Nephron progenitor cell (in vitro differentiated cells): ENCODE measurements around the gene DNAI4.

Experiments
- DNase-seq: peaks from one replicate; pipeline ENCODE4 v3.0.0; 2021
- H3K27ac Mint-ChIP-seq: 2 replicates; pipeline ENCODE4 v1.8.0; 2021; ENCODE audit warnings: mild to moderate bottlenecking, moderate library complexity, mixed read lengths
- H3K27me3 Mint-ChIP-seq: 2 replicates; pipeline ENCODE4 v1.8.0; 2021; ENCODE audit warnings: mild to moderate bottlenecking, low read depth, mixed read lengths; ENCODE audit not compliant: poor library complexity
- H3K36me3 Mint-ChIP-seq: 2 replicates; pipeline ENCODE4 v1.8.0; 2021; ENCODE audit warnings: low read depth, mixed read lengths
- H3K4me1 Mint-ChIP-seq: 2 replicates; pipeline ENCODE4 v1.8.0; 2021; ENCODE audit warnings: mixed read lengths
- H3K4me3 Mint-ChIP-seq: 2 replicates; pipeline ENCODE4 v1.8.0; 2021; ENCODE audit warnings: mild to moderate bottlenecking, moderate library complexity, mixed read lengths
- H3K9me3 Mint-ChIP-seq: 2 replicates; pipeline ENCODE4 v1.8.0; 2021; ENCODE audit warnings: mild to moderate bottlenecking, moderate library complexity, mixed read lengths
- TF ChIP-seq, protein P1 (sequence below): fragments of 200-600 bp; sonication (generic); IDR thresholded peaks from 2 replicates; pipeline ENCODE4 v1.5.0; 2021; ENCODE audit warnings: antibody characterized with exemption

The DNAI4 gene

DNA sequence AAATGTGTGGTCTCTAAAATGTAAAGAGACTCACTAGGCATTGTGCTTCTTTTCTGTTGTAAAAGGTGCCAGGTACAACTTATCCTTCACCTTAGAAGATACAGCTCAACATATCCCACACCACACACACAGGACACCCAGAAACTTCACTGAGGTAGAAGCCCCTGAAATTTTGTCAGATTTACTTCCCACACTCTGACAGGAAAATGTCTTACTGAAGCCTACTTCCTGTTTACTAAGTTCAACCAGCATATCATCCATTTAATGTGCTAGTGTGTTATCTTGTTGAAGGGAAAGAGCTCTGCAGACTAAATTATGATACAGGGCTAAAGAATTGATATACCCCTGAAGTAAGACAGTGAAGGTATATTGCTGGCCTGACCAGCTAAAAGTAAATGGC is 83.7 kb downstream of the DNAI4 start:
- H3K27me3 Mint-ChIP-seq, result peaks cover 1% of the 10 kb centered on the region
- no peak overlapping the region for H3K4me3 Mint-ChIP-seq
- no peak overlapping the region for H3K27ac Mint-ChIP-seq
- no peak for DNase-seq
- TF ChIP-seq, protein P1, sequence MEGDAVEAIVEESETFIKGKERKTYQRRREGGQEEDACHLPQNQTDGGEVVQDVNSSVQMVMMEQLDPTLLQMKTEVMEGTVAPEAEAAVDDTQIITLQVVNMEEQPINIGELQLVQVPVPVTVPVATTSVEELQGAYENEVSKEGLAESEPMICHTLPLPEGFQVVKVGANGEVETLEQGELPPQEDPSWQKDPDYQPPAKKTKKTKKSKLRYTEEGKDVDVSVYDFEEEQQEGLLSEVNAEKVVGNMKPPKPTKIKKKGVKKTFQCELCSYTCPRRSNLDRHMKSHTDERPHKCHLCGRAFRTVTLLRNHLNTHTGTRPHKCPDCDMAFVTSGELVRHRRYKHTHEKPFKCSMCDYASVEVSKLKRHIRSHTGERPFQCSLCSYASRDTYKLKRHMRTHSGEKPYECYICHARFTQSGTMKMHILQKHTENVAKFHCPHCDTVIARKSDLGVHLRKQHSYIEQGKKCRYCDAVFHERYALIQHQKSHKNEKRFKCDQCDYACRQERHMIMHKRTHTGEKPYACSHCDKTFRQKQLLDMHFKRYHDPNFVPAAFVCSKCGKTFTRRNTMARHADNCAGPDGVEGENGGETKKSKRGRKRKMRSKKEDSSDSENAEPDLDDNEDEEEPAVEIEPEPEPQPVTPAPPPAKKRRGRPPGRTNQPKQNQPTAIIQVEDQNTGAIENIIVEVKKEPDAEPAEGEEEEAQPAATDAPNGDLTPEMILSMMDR, result no peak
- H3K9me3 Mint-ChIP-seq, result no peaks in the 10 kb centered on the region
- no peaks in the 10 kb centered on the region for H3K36me3 Mint-ChIP-seq
- no peaks in the 10 kb centered on the region for H3K4me1 Mint-ChIP-seq

GRCh38 chr1:66834926-66835325 is 89.7 kb downstream of the DNAI4 start:
- Mint-ChIP-seq H3K27me3 (peaks cover 11% of the 10 kb centered on the region), H3K4me3 (no peak overlapping the region), H3K27ac (no peak overlapping the region), H3K36me3 (no peaks in the 10 kb centered on the region), H3K9me3 (no peaks in the 10 kb centered on the region), H3K4me1 (no peaks in the 10 kb centered on the region)
- TF ChIP-seq, protein P1, result no peak
- DNase-seq, result no peak

GRCh38 chr1:66833112-66833511 is 91.5 kb downstream of the DNAI4 start:
- Mint-ChIP-seq H3K27ac (no peak overlapping the region), H3K9me3 (no peaks in the 10 kb centered on the region), H3K36me3 (no peaks in the 10 kb centered on the region), H3K4me1 (no peaks in the 10 kb centered on the region), H3K4me3 (no peak overlapping the region), H3K27me3 (peaks cover 11% of the 10 kb centered on the region)
- DNase-seq, result no peak
- TF ChIP-seq, protein P1, result no peak

DNA sequence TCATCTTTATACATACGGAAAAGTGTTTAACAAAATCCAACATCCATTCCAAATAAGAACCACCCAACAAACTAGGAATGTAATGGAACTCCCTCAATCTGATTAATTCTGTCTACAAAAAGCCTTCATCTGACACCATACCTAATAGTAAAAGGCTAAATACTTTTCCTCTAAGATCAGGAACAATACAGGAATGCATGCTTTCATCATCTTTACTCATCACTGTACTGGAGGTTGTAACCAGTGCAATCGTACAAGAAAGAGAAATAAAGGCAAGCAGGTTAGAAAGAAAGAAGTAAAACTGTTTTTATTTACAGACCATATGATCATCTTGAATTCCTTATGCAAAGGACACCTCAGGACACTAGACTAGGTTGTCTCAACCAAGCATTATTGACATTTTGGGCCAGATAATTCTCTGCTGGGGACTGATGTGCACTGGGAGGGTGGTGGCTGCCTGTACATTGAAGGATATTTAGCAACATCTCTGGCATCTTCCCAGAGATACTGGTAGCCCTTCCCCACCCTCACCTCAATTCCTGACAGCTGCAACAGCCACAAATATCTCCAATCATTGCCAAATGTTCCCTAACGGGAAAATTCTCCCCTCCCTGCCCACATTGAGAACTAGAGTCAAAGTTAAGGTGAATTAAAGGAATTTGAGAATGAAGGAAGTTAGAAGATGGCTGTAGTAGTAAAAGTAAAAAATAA is 93.0 kb downstream of the DNAI4 start:
- H3K36me3 Mint-ChIP-seq, result no peaks in the 10 kb centered on the region
- DNase-seq, result no peak
- TF ChIP-seq, protein P1, result no peak
- no peak overlapping the region for H3K4me3 Mint-ChIP-seq
- no peak overlapping the region for H3K27ac Mint-ChIP-seq
- no peaks in the 10 kb centered on the region for H3K4me1 Mint-ChIP-seq
- H3K9me3 Mint-ChIP-seq, result no peaks in the 10 kb centered on the region
- H3K27me3 Mint-ChIP-seq, result peaks cover 11% of the 10 kb centered on the region

DNA sequence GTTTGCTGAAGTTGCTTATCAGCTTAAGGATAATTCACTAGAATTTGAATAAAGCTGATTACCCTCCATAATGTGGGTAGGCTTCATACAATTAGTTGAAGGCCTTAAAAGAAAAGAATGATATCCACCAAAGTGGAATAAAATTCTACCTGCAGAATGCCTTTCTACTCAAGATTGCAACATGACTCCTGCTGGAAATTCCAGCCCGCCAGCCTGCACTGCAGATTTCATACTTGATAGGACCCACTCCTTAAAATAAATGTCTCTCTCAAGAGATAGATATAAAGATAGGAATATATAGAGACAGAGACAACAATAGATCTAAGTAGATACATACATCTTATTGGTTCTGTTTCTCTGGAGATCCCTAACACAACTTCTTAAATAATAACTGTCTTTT is 99.9 kb downstream of the DNAI4 start:
- no peaks in the 10 kb centered on the region for H3K27me3 Mint-ChIP-seq
- H3K4me3 Mint-ChIP-seq, result no peak overlapping the region
- H3K27ac Mint-ChIP-seq, result no peak overlapping the region
- peaks cover 11% of the 10 kb centered on the region for H3K36me3 Mint-ChIP-seq
- no peak for DNase-seq
- TF ChIP-seq, protein P1, result no peak
- no peaks in the 10 kb centered on the region for H3K4me1 Mint-ChIP-seq
- peaks cover 12% of the 10 kb centered on the region for H3K9me3 Mint-ChIP-seq

DNA sequence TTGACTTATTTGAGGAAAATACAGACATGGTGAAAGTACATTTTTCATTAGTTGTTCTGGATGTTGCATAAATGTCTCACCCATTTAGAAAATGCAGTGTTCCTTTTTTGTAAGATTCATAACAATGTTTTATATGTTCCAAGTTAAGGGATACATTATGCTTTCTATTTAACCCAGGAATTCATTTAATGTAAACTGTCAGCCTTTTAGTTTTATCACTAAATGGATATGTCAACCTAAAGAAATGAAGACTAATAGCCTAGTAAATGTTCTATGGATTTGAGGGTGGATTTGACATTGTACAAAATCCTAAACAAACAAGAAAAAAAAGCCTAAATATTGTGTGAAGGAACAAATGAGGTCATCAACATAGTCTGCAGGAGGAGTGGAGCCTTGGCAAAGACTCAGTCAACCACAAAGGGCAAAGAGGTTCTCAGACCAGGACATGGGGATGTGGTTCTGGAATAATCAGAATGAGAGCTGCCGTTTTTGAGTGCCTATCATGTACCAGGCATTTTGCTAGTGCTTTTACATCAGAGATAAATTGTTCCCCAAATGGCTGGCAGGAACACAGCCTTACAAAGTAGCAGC is 114.8 kb downstream of the DNAI4 start:
- no peaks in the 10 kb centered on the region for H3K36me3 Mint-ChIP-seq
- no peak overlapping the region for H3K27ac Mint-ChIP-seq
- no peak for DNase-seq
- H3K9me3 Mint-ChIP-seq, result no peaks in the 10 kb centered on the region
- TF ChIP-seq, protein P1, result no peak
- H3K4me1 Mint-ChIP-seq, result no peaks in the 10 kb centered on the region
- H3K4me3 Mint-ChIP-seq, result no peak overlapping the region
- peaks cover 5% of the 10 kb centered on the region for H3K27me3 Mint-ChIP-seq
